Muscle of arm (tissue), 14 donors: ENCODE measurements around the gene TTLL5. TPM values are rescaled to one million over a fixed set of nuclear protein-coding genes. Genes with fewer than 3 reads are reported as not detected.

Experiments used
- DNase-seq: peaks from one replicate; pipeline ENCODE4 v3.0.0-alpha.2; 2013
- long read RNA-seq, 11 donors: transcript quantifications; one replicate each; lab custom pipeline, GENCODE V29; 2026
- polyA plus RNA-seq, 12 donors: library from polyadenylated mRNA; unstranded; fragments of 120-200 nt; gene quantifications; one replicate each; pipeline ENCODE4 v1.2.1, GENCODE V29; 2013; ENCODE audit not compliant: insufficient read length in 12 of 12

Gene TTLL5, protein sequence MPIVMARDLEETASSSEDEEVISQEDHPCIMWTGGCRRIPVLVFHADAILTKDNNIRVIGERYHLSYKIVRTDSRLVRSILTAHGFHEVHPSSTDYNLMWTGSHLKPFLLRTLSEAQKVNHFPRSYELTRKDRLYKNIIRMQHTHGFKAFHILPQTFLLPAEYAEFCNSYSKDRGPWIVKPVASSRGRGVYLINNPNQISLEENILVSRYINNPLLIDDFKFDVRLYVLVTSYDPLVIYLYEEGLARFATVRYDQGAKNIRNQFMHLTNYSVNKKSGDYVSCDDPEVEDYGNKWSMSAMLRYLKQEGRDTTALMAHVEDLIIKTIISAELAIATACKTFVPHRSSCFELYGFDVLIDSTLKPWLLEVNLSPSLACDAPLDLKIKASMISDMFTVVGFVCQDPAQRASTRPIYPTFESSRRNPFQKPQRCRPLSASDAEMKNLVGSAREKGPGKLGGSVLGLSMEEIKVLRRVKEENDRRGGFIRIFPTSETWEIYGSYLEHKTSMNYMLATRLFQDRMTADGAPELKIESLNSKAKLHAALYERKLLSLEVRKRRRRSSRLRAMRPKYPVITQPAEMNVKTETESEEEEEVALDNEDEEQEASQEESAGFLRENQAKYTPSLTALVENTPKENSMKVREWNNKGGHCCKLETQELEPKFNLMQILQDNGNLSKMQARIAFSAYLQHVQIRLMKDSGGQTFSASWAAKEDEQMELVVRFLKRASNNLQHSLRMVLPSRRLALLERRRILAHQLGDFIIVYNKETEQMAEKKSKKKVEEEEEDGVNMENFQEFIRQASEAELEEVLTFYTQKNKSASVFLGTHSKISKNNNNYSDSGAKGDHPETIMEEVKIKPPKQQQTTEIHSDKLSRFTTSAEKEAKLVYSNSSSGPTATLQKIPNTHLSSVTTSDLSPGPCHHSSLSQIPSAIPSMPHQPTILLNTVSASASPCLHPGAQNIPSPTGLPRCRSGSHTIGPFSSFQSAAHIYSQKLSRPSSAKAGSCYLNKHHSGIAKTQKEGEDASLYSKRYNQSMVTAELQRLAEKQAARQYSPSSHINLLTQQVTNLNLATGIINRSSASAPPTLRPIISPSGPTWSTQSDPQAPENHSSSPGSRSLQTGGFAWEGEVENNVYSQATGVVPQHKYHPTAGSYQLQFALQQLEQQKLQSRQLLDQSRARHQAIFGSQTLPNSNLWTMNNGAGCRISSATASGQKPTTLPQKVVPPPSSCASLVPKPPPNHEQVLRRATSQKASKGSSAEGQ (N-terminal part only)
- 10 to 100 TPM in 11 of 12 donors, not detected in 1; 14.1 to 40.5 (median 17.2) TPM for polyA plus RNA-seq
- long read RNA-seq, donor 1, partial matches to known transcripts = 5 of 6 reads
- long read RNA-seq, donor 1, other reads (novel, unspliced or antisense) = 0 of 6 reads
- long read RNA-seq, donor 2 = 0 reads
- long read RNA-seq, donor 3 = 0 reads
- long read RNA-seq, donor 4 = 0 reads
- long read RNA-seq, donor 5 = 0 reads
- long read RNA-seq, donor 6 = 0 reads
- long read RNA-seq, donor 7, partial matches to known transcripts = 0 of 7 reads
- long read RNA-seq, donor 7, other reads (novel, unspliced or antisense) = 7 of 7 reads
- long read RNA-seq, donor 8 = 0 reads
- long read RNA-seq, donor 9 = 0 reads
- long read RNA-seq, donor 10, partial matches to known transcripts = 0 of 1 reads
- long read RNA-seq, donor 10, other reads (novel, unspliced or antisense) = 0 of 1 reads
- long read RNA-seq, donor 11, partial matches to known transcripts = 30 of 68 reads
- long read RNA-seq, donor 11, other reads (novel, unspliced or antisense) = 38 of 68 reads

GRCh38 chr14:75660630-75661498 is at the start of gene TTLL5, which contains the start of gene ERG28:
Gene TTLL5 (plus strand): TSS chr14:75661246. CDS start chr14:75663150, 1,904 bp downstream.
Gene ERG28 (minus strand): TSS chr14:75660876. CDS start chr14:75657502, 3,374 bp downstream.
- DNase-seq = peak; percentile 96

DNA sequence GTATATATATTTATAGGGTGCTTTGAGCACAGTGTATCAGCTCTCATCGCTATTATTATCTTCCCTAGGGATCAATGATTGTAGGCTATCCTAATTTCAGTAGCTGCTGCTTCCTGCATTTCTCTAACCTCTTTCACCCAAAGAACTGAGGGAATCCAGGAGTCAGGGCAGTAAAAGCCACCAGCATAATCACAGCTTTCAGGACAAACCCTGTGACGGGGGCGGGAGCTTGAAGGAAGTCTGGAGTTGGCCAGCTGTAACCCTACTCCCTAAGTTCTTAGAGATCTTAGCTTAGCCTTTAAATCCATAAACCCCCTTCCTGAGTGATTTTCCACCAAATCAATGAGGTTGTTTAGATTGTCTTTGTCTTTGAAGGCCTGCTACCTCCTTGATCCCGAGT is 48.9 kb upstream of the TTLL5 start:
- DNase-seq = no peak

DNA sequence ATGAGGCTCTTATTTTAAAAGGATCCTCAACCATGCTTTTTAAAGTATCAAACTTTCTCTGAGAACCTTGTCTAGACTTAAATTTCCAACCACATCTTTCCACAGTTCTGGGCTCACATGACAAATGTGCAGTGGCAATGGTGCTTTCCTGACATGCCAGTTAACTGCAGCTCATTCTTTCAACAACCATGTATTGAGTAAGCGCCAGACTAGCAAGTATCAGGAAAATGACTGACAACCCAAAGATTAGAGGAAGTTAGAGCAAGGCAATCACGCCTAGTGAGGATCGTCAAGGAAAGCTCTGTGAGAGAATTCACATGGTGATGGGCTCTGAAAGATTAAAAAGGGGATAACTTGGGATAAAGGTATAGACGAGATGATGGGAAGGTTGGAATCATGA is 46.9 kb upstream of the TTLL5 start:
- no peak for DNase-seq

DNA sequence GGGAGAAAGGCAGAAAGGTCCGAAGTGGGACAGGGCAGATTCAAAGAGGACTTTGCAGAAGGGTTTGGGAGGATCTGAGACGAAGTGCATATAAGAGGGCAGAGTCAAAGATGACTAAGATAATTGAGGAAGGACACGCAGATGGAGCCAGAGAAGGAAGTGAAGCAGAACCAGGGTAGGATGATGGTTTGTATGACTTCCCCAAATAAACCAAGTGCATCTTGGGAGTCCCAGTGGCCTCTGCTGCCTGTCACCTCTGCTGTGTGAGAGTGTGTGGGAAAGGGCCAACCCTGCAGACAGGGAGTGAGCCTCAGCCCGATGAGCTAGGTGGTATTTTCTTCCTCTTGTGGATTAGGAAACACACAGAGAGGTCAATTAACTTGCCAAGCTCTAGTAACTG is 45.8 kb upstream of the TTLL5 start:
- DNase-seq = no peak

DNA sequence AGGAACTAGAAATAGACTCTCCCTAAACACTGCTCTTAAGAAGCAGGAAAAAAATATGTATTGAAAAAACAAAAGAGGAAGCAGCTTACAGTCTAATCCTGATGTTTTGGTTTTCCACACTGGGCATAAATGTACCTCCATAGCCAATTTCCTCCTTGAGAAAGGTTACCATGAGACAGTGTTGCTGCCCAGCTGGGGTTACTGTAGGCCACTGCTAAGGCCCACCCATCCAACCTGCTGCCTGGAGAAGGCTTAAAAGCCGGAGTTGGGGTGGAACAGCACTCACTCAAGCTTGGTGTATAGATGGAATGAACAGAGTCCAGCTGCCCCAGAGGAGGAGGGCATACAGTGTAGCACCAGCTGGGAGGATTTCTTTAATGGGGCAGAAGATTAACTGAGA is 41.5 kb upstream of the TTLL5 start:
- no peak for DNase-seq

GRCh38 chr14:75625034-75625433 is 36.0 kb upstream of the TTLL5 start:
- no peak for DNase-seq

GRCh38 chr14:75626396-75626795 is 34.6 kb upstream of the TTLL5 start:
- no peak for DNase-seq

DNA sequence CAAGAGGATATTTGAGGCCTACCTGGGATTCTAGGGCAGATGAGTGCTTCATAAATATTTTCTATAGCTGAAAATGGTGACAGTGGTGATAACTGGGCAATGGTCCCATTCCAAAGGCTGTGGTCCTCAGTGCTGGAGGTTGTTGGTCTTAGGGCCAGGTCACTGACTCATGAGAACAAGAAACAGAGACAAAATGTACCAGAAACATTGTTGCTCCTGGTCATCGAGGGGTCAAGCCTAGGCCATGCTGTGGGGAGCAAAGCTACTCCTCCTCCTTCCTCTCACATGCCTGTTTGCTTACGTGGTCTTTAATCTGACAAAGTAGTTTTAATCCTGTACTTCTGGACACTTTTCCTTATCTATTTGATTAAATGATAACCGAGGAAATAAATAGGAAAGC is 34.2 kb upstream of the TTLL5 start:
- DNase-seq = no peak

DNA sequence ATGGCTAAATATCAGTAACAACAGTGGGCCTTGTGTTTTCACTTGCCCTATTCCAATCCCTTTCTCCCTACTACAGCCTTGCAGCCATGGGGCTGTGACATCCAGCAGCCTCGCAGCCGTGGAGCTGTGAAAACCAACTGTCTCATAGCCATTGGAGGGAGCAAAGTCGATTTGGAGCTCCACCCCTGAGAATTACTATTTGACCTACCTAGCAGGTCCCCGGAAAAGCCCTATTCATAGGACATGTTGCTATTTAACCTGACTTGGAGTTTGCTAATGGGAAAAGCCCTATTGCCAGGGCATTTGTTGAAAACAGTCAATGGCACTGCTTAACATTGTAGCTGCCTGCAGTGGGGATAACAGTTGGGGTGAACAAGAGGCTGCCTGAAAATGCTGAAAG is 33.6 kb upstream of the TTLL5 start:
- no peak for DNase-seq

DNA sequence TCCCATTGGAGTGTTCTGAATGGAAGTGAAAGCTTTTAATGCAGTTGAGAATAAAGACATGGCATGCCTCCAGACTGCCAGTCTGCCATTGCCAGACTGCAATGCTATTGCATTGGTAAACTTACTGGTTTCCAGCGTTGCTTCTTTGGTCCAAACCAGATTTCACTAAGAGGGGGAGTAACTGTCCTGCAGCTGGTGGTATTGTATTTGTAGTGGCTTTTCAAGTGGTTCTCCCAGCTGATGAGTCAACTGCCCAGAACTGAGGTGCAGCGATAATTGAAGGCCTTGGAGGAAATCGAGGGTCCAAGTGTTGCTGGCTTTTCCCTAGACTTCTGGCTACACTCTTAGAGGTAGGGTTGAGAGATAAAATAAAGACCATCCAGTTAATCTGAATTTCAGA is 32.2 kb upstream of the TTLL5 start:
- DNase-seq = no peak

- DNase-seq = no peak
These were observed 30.2 kb upstream of the TTLL5 start for GRCh38 chr14:75630695-75631452.

- no peak for DNase-seq
These were observed 29.6 kb upstream of the TTLL5 start for GRCh38 chr14:75631453-75631831.

DNA sequence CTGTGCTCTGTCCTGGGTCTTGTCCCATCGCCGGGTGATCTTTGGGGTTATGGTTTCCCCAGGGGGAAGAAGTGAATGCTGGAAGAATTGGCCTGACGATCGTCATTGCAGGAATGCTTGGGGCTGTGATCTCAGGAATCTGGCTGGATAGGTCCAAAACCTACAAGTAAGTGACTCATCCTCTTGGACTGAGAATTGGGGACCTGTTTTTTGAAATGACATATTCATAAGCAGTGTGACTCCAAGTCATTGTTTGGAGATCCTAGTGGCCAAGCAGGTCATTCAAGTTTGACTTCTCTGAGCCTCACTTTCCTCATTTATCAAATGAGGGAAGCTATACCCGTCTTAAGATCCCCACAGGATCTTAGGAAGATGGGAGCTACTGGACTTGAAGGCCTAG is 26.2 kb upstream of the TTLL5 start:
- DNase-seq = no peak

DNA sequence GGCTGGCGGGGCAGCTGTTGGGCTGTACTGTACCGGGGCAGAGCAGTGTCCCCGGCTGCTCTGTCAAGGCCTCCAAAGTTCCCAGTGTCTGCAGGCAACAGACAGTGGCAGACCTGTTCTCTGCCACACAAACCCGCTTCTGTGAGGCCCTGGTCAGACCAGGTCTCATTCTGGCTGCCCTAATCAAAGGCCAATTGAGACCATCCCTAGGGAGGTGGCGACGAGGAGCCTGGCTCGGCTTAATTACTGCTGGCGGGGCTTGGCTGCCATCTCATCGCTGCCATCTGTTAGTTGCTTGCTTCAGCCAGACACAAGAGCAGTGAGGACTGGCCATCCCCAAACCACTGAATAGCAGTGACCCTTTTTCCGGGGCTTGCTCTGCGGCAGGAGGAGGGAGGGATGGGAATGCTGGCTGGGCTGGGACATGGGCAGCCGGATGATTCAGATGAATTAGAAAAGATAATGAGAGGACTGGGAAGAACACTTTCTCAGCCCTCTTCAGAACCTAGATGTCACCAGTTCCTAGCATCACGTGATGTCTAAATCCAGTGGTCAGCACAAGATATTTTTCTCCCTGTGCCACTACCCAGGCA is 24.9 kb upstream of the TTLL5 start:
- DNase-seq = no peak

DNA sequence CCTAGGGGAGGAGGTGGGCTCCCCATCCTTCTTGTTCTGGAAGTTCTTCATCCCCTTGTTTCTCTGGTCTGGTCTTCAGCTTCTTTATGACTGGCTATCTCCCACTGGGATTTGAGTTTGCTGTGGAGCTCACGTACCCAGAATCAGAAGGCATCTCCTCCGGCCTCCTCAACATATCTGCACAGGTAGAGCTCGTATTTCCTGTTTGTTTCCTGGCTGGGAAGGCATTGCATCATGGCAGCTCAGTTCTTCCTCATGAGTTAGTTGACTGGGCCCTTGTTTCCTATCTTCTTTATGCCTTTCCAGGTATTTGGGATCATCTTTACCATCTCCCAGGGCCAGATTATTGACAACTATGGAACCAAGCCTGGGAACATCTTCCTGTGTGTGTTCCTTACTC is 20.2 kb upstream of the TTLL5 start:
- no peak for DNase-seq

DNA sequence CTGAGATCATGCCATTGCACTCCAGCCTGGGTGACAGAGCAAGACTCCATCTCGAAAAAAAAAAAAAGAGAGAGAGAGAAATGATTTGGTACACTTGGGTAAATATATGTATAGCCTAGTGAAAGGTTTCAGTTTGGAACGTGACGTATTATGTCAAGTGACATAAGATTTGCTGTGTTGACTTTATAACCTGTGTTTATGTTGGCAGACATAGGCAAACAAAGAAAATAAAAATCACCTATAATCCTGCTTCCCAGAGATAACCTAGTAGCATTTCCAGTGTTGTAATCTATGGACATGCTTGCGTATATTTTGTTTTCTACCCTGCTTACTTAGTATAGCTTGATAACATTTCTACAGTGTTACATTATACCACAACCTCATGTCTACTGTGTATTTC is 17.1 kb upstream of the TTLL5 start:
- no peak for DNase-seq

DNA sequence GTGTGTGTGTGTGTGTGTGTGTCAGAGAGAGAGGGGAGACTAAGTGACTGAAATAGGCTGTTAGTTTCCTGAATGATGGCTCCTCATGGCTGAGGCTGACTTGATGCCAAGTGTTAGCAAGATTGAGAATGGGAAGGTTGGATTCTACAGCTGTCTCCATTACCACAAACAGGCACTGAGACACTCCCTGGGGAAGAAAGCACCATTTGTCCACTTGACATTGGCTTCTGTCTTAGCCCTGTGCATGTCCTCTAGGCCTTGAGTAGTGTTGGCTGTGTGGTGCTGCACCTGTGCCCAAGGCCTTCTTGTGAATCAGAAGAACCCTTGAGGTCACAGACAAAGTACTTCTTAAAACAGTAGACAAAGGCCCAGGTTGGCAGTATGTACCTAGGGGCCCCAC is 16.0 kb upstream of the TTLL5 start:
- no peak for DNase-seq

DNA sequence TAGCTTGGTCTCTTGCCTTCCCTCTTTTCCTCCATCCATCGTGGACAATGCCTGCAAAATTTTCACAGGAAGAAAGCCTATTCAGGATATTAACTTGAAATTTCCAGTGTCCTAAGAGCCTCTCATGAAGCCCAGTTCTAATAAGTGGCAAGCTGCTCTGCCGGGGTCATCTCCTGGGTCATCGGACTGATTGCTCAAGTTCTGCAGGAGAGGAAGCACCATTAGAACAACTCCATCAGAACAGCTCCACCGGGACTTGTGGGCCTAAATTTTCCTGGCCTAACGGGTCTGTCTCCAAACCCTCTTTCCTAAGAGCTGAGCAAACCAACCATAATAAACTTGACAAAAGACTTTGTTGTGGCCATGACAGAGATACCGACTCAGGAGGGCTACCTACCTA is 14.3 kb upstream of the TTLL5 start:
- DNase-seq = no peak

DNA sequence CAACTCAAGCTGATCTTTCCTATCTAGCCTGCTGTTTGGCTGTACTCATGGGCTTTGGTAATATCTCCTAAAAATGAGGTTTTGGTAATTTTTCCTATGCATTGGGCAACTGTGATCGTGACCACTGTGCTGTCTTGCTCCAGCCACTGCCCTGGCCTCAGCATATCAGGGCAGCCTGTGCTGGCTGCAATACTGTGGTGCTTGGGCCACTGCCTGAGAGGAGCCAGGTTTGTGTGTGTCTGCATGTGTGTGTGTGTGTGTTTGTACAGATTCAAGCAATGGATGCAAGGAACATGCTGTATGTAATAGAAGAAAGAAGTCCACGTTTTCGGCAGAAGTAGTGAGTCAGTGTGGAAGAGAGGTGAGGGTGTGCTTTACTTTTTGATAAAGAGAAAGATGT is 13.4 kb upstream of the TTLL5 start:
- no peak for DNase-seq
